GM12873 (cell line): Measurements from ENCODE around the gene SUCLG2.

Source experiments
- CTCF ChIP-seq: IDR thresholded peaks from 2 replicates; pipeline ENCODE4 v1.5.1; 2012; ENCODE audit warnings: low read depth, mild to moderate bottlenecking, moderate library complexity, low read length, control low read depth; ENCODE audit not compliant: insufficient read depth; ENCODE audit errors: missing control alignments

Gene SUCLG2

GRCh38 chr3:67418426-67419217 lies 235.8 kb downstream of the SUCLG2 start:
- TF ChIP-seq CTCF, result no peak

- no peak for TF ChIP-seq CTCF
These were observed 237.7 kb downstream of the SUCLG2 start for GRCh38 chr3:67416703-67417102.

GRCh38 chr3:67415511-67415910 lies 238.9 kb downstream of the SUCLG2 start:
- TF ChIP-seq CTCF, result no peak

GRCh38 chr3:67414740-67415139 lies 239.7 kb downstream of the SUCLG2 start:
- TF ChIP-seq CTCF, result no peak

- no peak for TF ChIP-seq CTCF
These were observed 249.2 kb downstream of the SUCLG2 start for GRCh38 chr3:67405193-67405592.

- TF ChIP-seq CTCF, result no peak
These were observed 251.5 kb downstream of the SUCLG2 start for GRCh38 chr3:67402873-67403272.

- TF ChIP-seq CTCF, result no peak
These were observed 252.5 kb downstream of the SUCLG2 start for GRCh38 chr3:67401921-67402320.
